Vagina (tissue), 2 donors: Measurements from ENCODE around the gene PTPRG.

Experiments
- CTCF ChIP-seq, 3 experiments: fragments of 450-650 bp in 2 of 3; fragments of 200-600 bp in 1 of 3; sonication (generic) in 1 of 3; IDR thresholded peaks; one replicate each; pipeline ENCODE4 v1.5.1; 2017 to 2019; ENCODE audit warnings: antibody characterized with exemption in 3 of 3, mild to moderate bottlenecking in 2 of 3, moderate library complexity in 2 of 3
- POLR2AphosphoS5 ChIP-seq, 2 donors: sonication (generic); formaldehyde crosslinking; IDR thresholded peaks; one replicate each; pipeline ENCODE4 v1.9.0; 2017; ENCODE audit warnings: antibody characterized with exemption in 2 of 2, mild to moderate bottlenecking in 2 of 2, low read depth in 1 of 2; ENCODE audit not compliant: insufficient read depth in 1 of 2

- TF ChIP-seq CTCF (IDR thresholded peaks at IDR 0.05) (no peak), POLR2AphosphoS5 (IDR thresholded peaks at IDR 0.05; ENCODE audit: insufficient read depth in 1 of 2, low read depth in 1 of 2) (no peak)
Observed at GRCh38 chr3:61662861-61663260, 101.5 kb downstream of the PTPRG start.
